COLO668 (cell line): ENCODE results near the gene FICD.

Source experiments
- DNase-seq: peaks from one replicate; lab custom pipeline; 2025; ENCODE audit not compliant: unreplicated experiment; lab: John Stamatoyannopoulos, UW

The FICD gene

GRCh38 chr12:108498136-108498535, 16.9 kb upstream of the FICD start:
- DNase-seq: no peak

GRCh38 chr12:108502922-108503321, 12.2 kb upstream of the FICD start:
- DNase-seq: no peak

DNA sequence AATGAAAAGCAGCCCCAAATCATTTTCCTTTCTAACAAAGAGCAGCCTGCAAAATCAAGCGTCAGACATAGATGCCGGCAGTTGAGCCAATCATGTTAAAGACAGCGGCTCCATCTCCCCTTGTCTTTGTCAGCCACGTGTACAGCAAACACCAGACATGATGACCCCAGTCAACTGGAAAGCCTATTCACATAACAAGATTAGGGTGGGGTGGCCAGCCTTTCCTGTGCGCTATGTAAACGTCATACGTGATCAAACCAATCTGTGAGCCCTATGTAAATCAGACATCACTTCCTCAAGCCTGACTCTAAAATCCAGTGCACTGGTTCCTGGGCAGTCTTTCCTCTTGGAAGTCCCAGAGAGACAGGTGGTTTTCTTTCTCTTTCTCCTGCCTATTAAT, 9.9 kb upstream of the FICD start:
- DNase-seq: no peak

DNA sequence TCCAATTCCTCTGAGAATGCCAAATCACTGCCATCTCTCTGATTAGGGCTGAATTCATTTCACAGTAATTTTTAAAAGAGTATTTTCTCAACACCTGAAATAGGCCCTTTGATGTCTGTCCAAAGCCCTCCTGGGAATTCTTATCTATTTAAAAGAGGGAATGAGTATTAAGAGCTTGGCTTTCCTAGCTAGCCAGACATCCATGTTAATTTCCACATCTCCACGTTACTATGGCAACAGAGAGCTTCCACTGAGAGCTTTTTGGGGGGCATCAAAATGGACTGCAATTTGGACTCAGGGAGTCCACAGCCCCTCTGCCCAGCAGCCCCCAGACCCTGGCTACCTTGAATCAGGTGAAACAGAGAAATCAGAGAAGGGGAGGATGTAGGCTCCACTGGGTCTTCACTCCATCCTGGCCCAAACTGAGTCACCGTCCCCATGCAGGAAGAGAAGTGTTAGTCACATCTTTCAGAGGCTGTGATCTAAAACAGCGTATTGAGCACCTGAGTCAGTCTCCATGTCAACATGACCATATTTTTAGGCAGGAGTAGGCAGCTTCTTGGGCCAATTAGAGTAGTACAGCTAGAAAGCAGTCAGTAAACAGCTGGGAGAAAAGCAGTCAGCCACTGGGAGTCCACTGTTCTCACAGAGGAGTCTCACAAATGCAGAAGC, 7.0 kb upstream of the FICD start:
- DNase-seq: no peak

DNA sequence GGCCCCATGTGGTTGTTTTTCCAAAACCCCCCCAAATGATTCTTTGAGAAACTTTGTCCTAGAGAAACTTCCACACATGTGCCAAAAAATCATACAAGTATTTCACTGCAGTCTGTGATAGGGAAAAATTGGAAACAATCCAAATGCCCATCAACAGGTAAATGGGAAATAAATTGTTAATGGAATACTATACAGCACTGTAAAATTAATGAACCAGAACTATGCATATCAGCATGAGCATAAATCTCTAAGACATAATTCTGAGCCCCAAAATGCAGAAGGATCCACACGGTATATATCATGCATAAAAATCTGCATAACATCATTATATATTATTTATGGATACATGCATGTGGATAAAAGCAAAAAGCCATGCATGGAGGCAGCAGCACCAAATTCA, 5.3 kb upstream of the FICD start:
- DNase-seq: no peak

GRCh38 chr12:108510836-108511235, 4.2 kb upstream of the FICD start:
- no peak for DNase-seq

GRCh38 chr12:108511633-108512540, 3.2 kb upstream of the FICD start:
- DNase-seq: peak; percentile 69

DNA sequence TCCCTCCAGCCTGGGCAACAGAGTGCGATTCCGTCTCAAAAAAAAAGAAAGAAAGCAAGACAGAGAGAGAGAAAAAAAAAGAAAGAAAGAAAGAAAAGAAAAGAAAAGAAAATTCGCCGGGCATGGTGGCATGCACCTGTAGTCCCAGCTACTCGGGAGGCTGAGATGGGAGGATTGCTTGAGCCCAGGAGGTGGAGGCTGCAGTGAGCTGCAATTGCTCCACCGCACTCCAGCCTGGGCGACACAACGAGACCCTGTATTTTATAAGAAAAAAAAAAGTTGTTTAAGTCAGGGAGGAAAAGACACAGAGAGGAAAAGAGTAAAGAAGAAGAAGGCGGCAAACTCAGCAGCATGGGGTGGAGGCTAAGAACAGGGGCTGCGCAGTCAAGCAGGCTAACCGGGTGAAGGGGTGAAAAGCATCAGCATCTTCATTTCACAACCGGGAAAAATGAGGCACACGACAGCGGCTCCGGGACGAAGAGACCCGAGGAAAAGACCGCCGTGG, 557 bp upstream of the FICD start:
- no peak for DNase-seq

DNA sequence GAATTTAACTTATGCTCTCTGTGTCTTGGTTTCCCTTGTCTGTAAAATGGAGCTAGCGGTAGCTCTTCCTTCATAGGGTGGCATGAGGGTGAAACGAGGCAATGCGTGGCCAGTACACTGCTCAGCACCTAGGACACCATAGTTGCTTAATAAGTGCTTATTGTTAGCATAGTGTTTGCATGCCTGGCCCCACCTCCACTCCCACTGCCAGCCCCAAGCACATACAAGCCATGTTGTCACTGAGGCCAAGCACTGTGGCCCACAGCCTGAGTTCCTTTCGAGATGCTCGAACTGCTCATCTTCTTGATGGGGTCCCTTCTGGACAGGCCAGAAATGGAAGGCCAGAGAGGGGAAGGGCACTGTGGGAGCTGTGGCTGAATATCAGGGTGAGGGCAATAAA, 839 bp downstream of the FICD start:
- DNase-seq: peak; percentile 45

DNA sequence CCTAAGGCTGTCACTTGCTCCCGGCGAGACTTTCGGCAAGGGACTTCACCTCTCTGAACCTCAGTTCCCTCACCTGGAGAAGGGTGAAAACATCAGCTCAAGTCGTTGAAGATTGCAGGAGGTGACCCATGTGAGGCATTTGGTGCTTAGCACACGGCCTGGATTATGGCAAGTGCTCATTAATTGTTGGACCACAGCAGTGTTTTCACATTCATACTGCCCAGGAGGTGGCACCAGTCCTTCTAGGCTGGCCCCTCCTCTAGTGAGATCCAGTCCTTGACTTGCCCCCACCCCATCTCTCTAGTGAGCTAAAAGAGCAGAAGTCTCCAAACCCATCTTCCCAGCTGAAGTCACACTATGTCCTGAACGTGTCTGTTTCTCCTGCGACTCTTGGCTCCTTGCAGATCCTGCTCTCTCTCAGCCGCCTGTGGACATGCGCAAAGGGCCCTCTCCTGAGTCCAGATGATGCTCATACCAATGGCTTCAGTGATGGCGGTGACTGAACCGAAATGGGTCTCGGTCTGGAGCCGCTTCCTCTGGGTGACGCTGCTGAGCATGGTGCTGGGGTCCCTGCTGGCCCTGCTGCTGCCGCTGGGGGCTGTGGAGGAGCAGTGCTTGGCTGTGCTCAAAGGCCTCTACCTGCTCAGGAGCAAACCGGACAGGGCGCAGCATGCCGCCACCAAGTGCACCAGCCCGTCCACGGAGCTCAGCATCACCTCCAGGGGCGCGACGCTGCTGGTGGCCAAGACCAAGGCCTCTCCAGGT, 1.6 kb downstream of the FICD start:
- DNase-seq: no peak

DNA sequence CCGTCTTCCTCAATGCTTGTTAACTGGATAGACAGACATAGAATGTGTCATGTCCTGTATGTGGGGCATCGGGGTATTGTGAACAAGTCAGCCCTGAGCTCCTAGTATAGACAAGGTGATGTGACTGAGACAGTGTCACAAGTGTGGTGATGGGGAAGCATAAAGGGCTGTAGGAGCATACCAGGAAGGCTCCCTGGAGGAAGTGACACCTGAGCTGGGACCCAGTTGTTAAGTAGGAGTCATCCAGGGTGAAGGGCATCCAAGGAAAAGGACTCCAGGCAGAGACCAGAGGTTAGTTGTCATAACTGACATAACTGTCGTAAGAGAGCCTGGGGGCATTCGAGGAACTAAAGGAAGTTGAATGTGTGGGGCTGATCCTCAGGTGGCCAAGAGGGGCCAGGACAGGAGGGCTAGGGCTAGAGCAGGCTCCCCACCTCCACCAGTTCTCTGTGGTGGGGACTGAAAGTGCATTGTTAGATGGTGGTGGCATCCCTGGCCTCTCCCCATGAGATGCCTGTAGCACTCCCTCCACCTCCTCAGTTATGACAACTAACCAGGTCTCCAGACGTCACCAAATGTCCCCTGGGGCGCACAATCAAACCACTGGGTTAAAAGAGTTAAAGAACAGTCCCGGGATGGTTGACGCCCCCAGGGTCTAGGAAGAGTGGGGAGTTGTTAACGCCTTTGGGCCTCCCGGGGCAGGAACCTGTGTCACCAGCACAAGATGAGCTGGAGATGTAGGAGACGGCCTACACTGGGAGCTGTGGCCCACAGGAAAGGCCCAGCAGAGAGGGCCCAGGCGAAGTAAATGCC, 2.4 kb downstream of the FICD start:
- no peak for DNase-seq

DNA sequence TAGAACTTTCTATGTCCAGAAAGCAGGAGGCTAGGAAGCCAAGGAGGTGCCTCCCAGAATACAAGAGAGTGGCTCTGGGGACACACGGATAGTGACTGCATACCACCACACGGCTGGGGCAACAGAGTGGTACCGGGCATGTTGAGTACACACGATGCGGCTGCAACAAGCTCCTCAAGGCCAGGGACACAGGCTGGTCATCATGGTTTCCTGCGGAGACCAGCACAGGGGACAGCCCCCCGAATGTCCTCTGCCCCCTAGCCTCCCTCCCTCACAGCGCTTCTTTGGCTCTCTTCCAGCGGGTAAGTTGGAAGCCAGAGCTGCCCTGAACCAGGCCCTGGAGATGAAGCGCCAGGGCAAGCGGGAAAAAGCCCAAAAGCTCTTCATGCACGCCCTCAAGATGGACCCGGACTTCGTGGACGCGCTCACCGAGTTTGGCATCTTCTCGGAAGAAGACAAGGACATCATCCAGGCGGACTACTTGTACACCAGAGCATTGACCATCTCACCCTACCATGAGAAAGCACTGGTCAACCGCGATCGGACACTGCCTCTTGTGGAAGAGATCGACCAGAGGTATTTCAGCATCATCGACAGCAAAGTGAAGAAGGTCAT, 3.1 kb downstream of the FICD start:
- no peak for DNase-seq

DNA sequence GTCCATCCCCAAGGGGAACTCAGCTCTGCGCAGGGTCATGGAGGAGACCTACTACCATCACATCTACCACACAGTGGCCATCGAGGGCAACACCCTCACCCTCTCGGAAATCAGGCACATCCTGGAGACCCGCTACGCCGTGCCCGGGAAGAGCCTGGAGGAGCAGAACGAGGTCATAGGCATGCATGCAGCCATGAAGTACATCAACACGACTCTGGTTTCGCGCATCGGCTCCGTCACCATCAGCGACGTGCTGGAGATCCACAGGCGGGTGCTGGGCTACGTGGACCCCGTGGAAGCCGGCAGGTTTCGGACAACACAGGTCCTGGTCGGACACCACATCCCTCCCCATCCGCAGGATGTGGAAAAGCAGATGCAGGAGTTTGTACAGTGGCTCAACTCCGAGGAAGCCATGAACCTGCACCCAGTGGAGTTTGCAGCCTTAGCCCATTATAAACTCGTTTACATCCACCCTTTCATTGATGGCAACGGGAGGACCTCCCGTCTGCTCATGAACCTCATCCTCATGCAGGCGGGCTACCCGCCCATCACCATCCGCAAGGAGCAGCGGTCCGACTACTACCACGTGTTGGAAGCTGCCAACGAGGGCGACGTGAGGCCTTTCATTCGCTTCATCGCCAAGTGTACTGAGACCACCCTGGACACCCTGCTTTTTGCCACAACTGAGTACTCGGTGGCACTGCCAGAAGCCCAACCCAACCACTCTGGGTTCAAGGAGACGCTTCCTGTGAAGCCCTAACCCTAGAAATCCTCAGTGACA, 3.8 kb downstream of the FICD start:
- no peak for DNase-seq

DNA sequence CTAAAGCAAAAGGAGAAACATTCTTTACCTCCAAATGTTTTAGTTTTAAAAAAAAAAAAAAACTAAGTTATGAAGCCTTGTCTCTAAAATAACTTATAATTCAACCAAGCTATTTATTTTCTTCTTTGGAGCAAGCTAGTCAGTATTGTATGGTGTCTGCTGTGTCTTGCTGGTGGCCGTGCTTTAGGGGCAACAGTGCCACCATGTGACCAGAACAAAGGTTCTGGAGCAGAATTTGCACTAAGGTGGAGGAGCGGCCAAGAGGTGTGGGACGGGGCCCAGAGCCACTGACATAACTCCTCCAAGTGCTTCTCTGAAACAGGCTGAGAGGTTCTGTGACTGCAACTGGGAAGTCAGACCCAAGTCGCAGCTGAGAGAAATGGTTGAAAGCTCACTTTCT, 4.5 kb downstream of the FICD start:
- no peak for DNase-seq

DNA sequence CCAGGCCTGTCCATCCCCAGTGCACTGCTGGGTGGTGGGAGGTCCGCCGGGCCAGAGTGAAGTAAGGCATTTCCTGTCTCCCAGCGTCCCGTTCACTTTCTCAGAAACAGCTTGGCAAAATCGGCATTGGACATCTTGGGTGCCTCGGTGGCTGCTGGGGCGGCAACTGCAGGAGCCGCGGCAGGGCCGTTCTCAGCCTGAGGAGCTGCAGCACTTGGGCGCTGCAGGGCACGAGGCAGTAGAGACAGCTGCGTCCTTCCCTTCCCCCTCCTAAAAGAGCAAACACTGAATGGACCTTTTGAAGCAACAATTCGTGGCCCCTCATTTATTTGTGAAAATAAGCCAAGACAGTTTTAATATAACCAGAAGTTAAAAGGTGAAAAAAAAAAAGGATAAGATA, 8.3 kb downstream of the FICD start:
- DNase-seq: no peak

DNA sequence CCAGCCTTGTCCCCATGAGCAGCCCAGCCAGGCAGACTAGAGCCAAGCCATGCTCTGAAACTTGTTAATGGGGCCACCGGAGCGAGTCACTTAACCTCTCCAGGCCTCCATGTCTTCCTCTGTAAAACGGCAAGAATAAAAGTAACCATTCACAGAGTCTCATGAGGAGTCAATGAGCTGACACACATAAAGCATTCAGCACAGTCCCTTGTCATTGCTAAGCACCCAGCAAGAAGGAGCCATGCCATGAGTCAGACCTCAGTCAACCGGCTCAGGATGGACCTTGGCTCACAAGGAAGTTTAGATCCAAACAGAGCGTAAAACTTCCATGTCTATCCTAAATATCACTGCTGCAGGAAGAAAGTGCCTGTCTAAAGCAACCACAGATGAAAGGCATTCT, 10.6 kb downstream of the FICD start:
- no peak for DNase-seq

- no peak for DNase-seq
Measured at GRCh38 chr12:108526482-108527165, 11.5 kb downstream of the FICD start.

GRCh38 chr12:108527166-108527496, 12.1 kb downstream of the FICD start:
- DNase-seq: no peak

DNA sequence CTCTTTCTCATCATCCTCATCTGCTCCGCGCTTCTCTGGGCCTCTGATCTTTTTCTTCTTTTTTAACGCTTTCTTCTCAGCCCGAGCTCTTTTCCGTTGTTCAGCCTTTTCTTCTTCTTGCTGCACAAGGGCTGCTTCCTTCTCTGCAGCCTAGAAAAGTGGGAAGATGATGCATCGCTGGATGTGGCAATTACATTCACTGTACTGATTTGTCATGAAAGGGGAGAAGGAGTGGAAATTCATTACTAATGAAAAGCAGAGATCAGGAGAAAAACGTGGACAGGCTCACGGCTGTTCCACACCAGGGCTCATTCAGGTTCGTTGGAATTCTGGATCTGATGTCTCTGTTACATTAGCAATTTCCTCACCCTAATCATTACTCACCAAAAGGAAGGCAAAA, 15.1 kb downstream of the FICD start:
- no peak for DNase-seq
